Activated naive CD4-positive, alpha-beta T cell treated with anti-CD3 and anti-CD28 coated beads, Interleukin-2, amount 50 U/mL, for 16 hours (primary cell): ENCODE data around the gene TMEM86A.
A peak's percentile ranks its signal among the peaks of the same experiment; 100 is the strongest.
"Not testable (repeated sequence)": the region's sequence is repeated elsewhere in the genome, so short reads cannot be mapped to it uniquely, and the experiment has no call there.

Experiments
- DNase-seq: peaks from one replicate; pipeline ENCODE4 v3.0.0-alpha.2; 2020

The TMEM86A gene, protein sequence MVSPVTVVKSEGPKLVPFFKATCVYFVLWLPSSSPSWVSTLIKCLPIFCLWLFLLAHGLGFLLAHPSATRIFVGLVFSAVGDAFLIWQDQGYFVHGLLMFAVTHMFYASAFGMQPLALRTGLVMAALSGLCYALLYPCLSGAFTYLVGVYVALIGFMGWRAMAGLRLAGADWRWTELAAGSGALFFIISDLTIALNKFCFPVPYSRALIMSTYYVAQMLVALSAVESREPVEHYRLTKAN

DNA sequence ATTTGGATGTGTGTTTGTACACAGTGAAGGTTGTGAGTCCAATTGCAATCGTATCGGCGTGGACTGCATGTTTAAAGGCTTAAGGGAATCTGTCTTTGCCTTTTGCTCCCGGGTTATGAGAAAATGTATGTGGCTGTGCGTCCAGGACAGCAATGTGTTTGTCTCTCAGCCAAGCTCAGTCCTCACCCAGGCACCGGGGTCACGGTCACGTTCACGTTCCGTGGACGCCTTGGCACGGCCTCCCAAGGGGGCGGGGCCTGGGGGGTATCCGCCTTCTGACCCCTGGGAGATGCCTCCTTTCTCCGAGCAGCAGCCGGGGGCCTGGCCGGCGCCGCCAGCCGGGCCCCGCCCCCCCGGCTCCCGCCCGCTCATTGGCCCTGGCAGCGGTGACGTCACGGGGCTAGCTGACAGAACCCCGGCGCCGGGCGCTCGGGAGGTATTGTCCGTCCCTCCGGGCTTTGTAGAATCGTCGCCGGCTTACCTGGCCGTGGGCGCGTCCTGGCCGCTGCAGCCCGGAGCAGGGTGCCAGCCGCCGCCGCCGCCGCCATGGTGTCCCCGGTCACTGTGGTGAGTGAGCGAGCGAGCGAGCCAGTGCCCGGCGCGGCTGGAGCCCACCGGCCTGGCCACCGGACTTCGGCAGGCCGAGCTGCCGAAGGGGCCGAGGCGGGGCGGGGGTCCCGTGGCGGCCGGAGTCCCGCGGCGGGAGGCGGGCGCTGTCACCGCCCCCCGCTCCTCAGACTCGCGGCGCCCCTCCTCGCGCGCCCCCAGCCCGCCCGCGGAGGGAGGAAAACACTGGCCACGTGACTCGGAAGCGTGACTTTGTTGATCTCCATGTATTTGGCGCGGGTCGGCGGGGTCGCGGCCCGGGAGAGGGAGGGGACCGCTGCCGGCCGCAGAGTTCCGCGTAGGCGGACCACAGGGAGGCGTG, at the start of gene TMEM86A:
TMEM86A (plus strand) TSS at position 439 of the 928 bp plus-strand sequence; CDS start at position 547, 108 bp downstream.
- peak; percentile 87 for DNase-seq

DNA sequence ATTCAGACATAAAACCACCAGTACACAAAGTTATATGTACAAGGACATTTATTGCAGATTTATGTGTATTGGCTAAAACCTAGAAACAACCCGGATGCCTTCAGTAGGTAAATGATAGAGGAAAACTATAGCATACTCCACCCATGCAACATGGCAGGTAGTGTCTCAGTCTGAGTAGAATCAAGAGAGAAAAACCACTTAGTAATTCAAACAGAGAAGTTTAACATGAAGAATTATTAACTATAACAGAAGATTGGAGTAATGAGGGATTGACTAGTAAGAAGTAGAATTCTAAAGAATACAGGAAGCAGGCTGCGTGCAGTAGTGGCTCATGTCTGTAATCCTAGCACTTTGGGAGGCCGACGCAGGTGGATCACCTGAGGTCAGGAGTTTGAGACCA, 48.2 kb upstream of the TMEM86A start:
- DNase-seq, result no peak

DNA sequence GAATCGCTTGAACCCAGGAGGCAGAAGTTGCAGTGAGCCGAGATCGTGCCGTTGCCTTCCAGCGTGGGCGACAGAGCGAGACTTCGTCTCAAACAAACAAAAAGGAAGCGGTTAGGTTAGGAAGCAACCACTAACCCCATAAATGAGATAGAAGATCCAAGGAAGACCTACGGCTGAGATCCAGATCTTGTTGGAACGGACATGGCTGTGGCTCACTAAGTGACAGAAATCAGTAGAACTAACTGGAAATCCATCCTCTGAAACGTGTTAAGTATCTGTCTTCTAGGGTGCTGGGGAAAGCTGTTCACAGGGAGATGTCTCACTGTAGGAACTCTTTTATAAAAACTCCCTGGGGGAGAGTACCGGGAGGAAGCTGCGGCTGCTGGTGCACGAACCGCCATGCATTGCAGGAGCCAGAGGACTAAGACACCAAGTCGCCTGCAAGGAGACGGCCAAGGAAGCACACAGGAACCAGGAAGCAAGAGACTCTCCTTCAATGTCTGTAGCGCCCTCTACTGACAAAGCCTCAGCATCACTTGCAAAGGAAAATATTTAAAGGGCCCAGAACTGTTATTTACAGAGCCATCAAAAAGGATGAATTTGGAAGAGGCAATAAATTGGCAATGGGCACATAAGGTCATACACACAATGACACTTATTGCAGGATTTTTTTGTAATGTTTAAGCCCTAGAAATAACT, 47.6 kb upstream of the TMEM86A start:
- no peak for DNase-seq

DNA sequence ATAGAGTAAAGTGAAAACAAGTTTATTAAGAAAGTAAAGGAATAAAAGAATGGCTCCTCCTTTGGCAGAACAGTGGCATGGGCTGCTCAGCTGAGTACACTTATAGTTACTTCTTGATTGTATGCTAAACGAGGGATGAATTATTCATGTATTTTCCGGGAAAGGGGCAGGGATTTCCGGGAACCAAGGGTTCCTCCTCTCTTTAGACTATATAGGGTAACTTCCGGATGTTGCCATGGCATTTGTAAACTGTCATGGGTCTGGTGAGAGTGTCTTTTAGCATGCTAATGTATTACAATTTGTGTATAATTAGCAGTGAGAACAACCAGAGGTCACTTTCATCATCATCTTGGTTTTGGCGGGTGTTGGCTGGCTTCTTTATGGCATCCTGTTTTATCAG, 40.9 kb upstream of the TMEM86A start:
- no peak for DNase-seq

DNA sequence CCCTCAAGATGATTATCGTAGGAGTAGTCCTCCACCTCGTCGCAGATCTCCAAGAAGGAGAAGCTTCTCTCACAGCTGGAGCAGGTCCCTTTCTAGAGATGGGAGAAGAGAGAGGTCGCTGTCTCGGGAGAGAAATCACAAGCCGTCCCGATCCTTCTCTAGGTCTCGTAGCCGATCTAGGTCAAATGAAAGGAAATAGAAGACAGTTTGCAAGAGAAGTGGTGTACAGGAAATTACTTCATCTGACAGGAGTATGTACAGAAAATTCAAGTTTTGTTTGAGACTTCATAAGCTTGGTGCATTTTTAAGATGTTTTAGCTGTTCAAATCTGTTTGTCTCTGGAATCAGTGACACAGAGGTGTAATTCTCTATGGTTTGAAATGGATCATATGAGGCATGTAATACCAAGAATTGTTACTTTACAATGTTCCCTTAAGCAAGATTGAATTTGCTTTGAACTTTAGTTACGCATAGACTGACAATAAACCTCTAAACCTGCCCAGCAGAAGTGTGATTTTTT, 33.2 kb upstream of the TMEM86A start:
- not testable (repeated sequence) for DNase-seq

DNA sequence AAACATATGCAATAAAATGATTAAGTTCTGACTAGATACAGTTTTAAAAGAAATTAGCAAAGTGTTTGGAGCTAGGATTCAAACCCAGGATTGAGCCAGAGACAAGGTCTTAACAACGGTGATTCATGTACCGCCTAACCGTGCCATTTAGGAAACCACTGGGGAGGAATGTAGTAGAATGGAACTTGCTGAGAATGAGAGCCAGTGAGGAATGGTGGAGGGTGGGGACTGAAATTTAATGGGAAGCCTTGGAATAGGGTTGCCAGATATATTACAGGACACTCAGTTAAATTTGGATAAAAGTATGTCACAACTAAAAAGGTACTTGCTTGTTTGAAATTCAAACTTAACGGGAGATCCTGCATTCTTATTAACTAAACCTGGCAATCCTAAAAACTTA, 30.4 kb upstream of the TMEM86A start:
- no peak for DNase-seq

DNA sequence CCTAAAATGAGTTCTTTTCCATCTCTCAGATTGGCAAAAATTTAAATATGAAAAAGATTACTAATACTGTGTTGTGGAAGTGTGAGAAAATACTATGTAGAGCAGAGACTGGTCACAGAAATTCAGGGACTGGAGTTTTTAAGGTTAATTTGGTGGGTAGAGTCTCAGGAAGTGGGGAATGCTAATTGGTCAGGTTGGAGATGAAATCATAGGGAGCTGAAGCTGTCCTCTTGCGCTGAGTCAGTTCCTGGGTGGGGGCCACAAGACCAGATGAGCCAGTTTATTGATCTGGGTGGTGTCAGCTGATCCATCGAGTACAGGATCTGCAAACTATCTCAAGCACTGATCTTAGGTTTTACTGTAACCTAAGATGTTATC, 29.4 kb upstream of the TMEM86A start:
- no peak for DNase-seq

DNA sequence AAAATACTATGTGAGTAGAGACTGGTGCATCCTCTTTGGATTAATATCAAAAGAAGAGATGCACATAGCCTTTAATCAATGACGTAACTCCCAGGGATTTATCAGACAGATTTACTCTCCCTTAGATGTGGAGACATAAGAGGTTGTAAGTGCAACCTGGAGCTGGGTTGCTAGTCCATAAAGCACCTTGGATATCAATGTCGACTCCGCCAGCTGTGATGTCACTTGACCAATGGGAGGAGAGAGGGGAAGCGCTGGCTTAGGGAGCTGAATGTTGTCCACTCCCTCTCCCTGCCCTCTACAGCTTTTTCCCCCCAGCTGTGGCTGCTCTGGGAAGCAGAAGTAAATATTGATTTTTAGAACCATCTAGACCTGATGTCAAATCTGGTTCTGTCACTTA, 28.9 kb upstream of the TMEM86A start:
- no peak for DNase-seq

DNA sequence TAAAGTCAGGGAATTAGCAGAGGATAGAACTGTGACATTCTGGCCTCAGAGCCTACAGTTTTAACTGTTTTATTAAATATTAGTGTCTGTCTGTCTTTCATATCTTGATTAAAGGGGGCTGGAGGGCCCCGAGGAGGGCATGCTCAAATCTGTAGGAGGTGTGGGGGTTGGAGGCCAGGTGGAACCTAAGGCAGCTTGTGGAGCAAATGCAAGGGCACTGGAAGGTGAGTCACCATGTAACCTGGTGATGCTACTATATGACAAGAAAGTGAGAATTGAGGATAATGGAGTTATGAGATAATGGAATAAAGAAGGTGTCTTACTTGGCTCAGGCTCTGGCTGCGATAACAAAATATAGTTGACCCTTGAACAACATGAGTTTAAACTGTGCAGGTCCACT, 27.3 kb upstream of the TMEM86A start:
- peak; percentile 26 for DNase-seq

DNA sequence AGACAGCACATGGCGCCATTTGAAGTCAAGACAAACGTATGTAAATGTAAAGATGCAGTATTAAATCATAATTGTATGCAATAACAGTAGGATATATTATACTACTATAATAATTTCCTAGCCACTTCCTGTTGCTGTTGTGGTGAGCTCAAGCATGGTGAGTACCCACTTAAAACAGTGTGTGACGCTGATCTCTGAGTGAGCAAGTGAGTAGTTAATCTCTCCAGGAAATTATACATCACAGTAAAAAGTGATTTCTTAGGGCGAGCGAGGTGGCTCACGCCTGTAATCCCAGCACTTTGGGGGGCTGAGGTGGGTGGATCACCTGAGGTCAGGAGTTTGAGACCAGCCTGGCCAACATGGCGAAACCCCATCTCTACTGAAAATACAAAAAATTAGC, 26.4 kb upstream of the TMEM86A start:
- DNase-seq, result peak; percentile 28

DNA sequence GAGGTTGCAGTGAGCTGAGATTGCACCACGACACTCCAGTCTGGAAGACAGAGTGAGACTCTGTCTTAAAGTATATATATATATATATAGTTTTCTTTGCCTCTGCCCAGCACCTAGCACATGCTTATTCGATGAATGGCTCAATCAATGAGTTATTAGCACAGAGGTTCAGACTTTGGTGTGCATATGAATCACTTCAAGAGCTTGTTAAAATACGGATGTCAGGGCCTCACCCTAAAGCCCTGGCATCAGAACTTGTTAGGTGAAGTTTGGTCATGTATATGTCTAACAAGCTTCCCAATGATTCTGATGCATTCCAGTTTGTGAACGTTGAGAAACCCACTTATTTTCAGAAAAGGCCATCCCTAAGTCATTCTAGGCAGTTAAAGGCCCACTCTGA, 21.8 kb upstream of the TMEM86A start:
- DNase-seq, result no peak

DNA sequence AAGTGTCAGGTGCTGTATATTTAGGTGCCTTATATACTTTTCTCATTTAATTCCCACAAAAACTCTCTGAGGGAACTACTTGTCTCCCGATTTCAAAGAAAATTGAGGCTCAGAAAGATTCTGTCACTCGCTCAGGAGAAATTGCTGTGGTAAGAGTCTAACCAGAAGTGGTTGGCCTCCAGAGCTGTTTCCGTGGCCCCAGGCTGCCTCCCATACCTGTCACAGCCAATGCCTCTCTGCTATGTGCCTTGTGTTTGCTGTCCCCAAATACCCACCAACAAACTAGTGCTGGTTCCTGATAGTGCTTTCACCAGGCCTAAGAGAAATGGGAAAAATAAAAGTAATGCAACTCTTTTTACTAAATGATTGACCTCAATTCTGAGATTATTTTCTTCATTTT, 21.0 kb upstream of the TMEM86A start:
- no peak for DNase-seq

DNA sequence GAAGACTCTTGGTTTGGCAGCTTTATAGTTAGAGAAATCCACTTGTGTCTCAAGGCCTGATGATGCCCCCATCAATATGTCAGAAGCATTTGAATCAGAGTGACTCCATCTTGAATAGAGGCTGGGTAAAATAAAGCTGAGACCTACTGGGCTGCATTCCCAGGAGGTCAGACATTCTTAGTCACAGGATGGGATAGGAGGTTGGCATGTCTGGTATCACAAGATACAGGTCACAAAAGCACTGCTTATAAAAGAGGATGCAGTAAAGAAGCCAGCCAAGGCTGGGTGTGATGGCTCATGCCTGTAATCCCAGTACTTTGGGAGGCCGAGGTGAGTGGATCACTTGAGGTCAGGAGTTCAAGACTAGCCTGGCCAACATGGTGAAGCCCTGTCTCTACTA, 16.6 kb upstream of the TMEM86A start:
- DNase-seq, result not testable (repeated sequence)

DNA sequence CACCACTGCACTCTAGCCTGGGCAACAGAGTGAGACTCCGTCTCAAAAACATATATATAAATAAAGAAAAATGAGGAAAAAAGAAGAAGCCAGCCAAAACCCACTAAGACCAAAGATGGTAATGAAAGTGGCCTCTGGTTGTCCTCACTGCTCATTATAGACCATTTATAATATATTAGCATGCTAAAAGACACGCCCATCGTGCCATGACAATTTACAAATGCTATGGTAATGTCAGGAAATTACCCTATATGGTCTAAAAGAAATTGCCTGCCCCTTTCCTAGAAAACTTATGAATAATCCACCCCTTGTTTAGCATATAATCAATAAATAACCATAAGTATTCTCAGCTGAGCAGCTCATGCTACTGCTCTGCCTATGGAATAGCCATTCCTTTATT, 16.1 kb upstream of the TMEM86A start:
- DNase-seq, result no peak

DNA sequence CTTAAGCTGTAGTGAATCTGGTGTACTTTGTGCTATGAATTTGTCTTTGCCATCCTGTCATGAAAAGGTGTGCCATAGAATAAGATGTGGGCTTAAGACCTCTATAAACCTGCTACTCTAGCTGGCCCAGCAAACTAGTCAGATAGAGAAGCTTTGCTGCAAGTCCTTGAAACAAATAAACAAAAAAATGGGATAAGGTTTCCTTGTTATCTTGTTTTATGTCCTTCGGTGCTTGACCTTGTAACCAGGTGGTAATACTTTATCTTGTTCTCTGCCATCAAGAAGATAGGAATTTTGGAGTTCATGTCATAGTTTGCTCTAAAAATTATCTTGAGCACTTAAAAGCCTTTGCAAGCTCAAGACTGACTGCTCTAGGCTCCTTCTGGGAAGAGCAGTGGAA, 14.3 kb upstream of the TMEM86A start:
- DNase-seq, result no peak

DNA sequence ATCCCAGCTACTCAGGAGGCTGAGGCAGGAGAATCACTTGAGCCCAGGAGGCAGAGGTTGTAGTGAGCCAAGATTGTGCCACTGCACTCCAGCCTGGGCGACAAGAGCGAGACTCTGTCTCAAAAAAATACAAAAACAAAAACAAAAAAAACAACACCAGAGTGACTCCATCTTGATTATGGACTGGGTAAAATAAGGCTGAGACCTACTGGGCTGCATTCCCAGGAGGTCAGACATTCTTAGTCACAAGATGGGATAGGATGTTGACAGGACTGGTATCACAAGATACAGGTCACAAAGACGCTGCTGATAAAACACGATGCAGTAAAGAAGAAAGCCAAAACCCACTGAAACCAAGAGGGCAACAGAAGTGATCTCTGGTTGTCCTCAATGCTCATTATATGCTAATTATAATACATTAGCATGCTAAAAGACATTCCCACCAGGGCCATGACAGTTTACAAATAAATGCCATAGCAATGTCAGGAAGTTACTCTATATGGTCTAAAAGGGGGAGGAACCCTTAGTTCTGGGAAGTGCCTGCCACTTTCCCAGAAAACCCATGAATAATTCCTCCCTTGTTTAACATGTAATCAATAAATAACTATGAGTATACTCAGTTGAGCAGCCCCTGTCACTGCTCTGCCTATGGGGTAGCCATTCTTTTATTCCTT, 7.0 kb upstream of the TMEM86A start:
- DNase-seq, result not testable (repeated sequence)

DNA sequence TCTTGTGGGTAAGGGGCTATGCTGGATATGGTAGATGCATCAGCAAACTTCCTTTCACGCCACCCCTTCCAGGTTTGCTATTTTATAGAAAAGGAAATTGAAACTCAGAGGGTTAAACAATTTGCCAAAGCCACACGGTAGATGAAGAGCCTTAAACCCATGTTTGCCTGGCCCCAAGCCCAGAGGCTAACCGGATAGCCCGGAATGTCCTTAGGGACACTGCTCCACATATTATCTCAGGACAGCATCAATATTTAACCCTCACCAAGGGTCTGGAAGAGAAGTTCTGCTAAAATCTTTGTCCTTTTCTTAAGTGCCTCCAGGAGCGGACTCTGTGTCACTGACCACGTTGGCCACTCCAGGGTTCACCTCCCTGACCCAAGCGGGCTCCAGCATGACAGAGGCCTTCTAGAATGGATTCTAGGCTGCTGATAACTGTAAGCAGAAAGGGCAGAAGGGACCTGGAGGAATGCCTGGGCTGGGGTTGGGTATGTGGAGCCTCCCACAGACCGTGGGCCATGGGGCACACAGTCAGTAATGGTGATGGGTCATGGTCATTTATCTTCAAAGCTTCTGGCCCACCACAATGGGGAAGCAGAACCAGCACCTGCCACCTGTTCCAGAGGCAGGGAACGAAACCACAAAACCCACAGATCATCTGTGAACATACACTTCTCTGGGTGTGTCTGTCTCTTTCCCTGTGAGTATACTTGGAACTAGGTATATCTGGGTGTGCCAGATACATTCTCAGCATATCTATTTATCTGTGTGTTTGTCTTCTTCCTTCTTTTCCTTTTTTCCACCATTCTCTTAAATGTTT, 5.4 kb upstream of the TMEM86A start:
- no peak for DNase-seq

DNA sequence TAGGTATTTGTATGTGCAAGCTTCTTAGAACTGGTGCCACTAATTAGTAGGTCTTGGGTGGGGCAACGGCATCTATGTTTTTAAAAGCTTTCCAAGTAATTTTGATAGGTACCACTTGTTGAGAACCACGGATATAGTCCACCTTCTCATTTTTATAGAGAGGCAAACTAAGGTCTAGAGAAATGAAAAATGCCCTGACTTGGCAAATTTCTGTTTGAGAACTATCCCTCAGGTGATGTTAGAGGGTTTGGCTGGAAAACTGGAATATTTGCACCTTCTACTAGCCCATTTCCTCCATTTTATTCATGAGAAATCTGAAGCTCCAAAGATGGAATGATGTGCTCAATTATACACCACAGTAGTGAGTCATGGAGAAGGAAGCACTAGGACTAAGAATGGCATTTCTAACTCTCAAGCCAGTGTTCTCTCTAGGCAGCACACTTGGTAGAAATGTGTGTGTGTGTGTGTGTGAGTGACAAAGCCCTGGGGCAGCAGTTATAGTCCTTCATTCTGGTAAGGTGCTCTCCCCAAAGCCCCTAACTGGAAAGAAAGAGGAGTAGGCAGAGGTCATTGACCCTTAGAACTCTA, 1.8 kb upstream of the TMEM86A start:
- no peak for DNase-seq

DNA sequence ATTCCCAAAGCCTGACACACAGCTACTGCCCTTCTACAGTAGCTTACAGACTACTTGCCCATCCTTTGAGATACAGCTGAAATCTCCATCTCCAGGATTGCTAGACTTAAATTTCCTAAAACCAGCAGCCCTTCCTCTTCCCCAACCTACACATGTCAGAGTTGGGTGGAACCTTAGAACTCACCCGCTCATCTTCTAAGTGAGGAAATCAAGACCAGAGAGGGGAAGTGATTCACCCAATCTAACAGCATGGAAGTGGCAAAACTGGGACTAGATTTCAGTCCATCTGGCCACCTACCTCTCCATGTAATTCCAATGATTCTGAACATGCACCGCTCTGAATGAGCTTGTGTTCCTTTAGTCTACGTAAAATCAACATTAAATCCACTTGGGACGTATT, 1.0 kb upstream of the TMEM86A start:
- DNase-seq, result no peak

DNA sequence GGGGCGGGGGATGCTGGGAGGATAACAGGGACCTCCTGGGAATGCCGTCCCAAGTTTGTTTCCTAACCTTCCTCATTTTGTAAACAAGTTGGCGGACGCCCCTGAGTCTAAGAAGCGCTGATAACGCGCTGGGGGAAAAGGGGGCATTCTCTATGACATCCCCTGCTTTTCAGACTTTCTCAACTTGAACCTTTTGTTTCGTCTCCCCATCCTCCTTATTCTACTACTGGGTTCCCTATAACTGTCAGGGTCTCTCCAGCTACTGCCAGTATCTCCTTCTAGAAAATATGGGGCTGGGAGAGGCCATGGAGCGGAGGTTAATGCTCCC, 654 bp downstream of the TMEM86A start:
- DNase-seq, result no peak

DNA sequence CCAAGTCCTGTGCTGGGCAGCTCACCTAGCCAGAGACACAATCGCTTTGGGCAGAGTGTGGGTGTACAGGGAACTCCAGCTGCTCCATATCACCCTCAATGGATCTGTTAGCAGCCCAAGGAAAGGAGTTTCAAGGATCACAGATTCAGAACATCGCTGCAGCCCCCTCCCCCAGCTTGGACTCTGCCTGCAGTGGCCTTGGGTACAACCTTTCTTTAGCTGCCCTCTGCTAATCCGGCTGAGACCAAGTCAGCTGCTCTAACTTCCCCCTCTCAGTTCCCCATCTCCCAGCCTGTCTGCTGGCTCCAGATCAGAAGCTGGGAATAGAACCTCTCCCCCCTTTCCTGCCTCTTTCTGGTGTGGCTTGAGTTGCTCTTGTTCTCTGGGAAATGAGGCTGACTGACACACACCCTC, 1.3 kb downstream of the TMEM86A start:
- no peak for DNase-seq

DNA sequence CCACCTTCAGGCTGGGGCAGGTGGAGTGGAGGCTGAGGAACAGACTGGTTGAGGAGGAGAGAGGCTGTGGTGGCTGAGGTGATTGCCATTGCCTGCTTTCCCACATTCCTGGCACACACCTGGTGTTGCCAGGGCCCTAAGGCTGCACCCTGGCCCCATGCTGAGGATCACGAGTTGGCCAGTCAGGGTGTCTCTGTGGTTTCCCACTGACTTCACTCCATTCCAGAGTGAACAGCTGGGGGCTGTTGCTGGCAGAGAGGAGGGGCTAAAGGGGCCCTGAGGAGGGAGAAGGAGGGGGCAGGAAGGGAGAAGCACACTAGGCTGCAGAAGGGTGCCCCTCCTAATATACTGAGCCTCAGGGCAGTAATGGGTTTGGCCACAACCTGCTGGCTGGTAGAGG, 1.8 kb downstream of the TMEM86A start:
- DNase-seq, result no peak
